Fibroblast of skin of abdomen (primary cell): ENCODE data around the gene SF1.

Source experiments
- DNase-seq: peaks from one replicate; pipeline ENCODE4 v3.0.0-alpha.2; 2013

Gene SF1

DNA sequence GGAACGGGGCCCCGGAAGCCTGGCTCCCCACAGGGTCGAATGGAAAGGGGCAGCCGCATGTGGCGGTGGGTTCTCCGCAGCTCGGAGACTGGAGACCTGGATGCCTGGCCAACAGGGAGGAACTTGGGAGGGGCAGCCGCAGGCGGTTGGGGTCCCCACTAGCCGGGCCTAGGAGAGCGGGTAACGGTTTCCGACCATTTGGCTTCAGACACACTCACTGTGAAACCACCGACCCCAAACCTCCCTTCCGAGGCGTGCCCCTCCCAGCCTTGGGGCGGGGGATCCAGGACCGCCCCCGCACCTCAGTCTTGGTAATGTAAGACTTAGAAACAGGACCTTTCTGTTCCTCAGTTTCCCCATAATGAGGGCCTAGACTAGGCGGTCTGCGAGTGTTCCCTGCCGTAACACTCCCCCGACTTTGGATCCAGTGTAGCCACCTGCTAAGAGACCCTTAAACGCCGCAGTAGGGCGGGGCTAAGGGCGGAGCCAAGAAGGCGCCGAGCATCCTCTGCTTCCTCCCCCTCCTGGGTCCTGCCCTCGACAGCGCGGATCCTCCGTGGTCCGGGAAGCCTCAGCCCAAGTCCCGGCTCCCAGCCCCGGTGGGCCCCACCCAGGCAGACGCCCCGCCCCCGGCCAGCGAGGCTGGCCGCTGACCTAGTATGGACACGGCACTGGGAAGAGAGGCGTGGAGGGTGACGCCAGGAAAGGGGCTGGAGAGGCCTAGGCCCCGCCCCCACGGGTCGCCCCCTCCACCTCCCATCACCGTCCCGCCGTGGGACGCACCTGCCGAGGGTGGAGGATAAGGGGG is 32.6 kb downstream of the SF1 start:
- no peak for DNase-seq

DNA sequence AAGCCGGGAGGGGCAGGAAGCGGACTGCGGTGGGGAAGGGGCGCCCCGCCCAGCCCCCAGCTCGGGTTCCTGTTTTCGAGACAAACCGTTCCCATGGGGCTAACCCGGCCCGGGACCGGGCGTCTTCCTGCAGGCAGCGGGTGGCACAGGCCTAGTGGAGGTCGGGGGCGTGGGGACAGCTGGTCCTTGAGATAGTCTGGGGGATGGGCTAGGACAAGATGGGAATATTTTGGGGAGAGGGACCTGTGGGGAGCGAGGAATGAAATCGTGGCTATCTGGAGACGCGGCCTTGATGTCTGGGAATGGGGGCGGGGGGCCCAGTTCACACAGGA is 33.2 kb downstream of the SF1 start:
- DNase-seq = no peak

- DNase-seq = no peak
Observed at GRCh38 chr11:64744544-64745188, 33.7 kb downstream of the SF1 start.

GRCh38 chr11:64743591-64744543 is 34.5 kb downstream of the SF1 start, which contains the start of gene RASGRP2:
Gene RASGRP2, minus strand, starts transcription at chr11:64744142. Its CDS starts 1,276 bp downstream, at chr11:64742866.
- DNase-seq = no peak

GRCh38 chr11:64742889-64743590 is 35.3 kb downstream of the SF1 start:
- no peak for DNase-seq

DNA sequence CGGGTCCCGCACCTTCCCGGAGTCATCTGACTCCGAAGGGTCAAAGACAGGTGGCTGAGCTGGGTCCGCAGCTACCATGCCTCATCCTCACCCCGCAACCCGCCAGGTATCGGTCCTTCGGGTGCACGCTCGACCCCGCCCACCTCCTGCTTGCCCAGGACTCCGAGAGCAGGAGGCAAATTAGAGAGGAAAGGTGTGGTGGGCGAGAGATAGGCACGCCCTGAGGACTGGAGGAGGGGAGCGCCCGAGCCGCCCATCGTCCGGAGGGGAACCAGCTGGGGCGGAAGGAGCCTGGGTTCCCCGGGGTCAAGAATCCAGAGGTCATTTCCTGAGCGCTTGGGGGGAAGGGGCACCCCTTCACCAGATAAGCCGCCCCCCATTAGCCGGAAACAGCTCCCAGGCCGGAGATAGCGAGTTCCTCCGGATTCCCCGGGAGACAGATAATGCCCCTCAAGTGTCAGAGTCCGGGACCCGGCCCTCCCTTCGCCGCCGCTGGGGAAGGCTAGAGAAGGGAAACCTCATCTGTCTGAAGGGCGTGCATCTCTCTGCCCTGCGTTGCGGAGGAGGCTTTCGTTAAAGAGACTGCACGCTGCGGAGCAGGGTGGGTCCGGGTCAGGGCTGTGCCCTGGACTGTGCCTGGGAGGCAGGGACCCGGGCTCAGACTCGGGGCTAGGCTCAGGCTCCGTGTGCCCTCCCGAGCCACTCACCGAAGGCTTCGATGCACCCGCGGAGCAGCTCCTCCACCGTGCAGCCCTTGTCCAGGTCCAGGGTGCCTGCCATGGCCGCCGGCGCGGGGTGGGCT is 36.1 kb downstream of the SF1 start:
- DNase-seq = no peak

DNA sequence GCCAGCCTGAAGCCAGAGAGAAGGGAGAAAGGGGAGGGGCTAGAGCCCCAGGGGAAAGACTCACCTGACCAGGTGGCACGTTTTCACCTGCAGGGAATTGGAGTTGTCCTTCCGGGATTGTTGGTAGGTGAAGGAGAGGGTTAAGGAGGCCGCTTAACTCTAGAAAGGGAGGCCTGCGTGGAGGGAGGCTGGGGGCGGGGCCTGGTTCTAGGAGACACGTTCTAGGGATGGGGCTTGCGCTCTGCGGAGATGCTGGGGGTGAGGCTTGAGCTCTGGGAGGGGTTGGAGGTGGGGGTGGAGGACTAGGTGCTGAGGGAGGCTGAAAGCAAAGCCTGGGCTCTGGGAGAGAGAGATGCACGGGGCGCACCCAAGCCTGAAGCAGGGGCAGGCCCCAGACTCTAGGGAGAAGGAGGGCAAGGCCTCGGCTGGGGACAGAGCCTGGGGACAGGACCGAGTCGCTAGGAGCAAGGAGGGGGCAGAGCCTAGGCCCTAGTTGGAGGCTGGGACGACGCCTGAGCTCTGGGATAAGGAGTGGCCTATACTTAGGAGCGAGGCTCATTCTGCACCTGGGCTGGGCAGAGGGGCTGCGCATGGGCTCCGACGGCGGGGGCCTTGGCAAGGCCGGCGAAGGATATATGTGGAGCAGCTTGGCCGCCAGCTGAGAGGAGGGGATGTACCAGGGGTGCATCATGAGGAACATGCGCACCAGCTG is 36.8 kb downstream of the SF1 start:
- DNase-seq = no peak

DNA sequence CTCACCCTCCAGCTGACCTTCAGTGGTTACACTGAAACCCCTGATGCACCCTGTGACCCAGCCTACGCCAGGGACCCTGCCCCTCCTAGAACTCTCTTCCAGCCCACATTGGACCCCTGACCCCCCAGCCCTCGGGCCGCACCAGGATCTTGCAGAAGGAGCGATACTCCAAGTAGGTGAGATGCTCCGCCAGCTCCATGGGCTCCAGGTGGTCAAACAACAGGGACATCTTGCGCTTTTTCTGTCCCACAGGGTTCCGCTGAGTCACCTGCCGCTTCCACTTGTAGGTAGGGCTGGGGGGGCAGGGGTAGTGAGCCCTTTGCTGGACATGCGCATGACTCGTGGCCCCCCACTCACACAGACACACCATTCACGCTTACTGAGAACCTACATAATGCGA is 38.5 kb downstream of the SF1 start:
- DNase-seq = no peak

- no peak for DNase-seq
Observed at GRCh38 chr11:64736654-64737053, 41.7 kb downstream of the SF1 start.

- DNase-seq = no peak
Observed at GRCh38 chr11:64735725-64736259, 42.5 kb downstream of the SF1 start.

DNA sequence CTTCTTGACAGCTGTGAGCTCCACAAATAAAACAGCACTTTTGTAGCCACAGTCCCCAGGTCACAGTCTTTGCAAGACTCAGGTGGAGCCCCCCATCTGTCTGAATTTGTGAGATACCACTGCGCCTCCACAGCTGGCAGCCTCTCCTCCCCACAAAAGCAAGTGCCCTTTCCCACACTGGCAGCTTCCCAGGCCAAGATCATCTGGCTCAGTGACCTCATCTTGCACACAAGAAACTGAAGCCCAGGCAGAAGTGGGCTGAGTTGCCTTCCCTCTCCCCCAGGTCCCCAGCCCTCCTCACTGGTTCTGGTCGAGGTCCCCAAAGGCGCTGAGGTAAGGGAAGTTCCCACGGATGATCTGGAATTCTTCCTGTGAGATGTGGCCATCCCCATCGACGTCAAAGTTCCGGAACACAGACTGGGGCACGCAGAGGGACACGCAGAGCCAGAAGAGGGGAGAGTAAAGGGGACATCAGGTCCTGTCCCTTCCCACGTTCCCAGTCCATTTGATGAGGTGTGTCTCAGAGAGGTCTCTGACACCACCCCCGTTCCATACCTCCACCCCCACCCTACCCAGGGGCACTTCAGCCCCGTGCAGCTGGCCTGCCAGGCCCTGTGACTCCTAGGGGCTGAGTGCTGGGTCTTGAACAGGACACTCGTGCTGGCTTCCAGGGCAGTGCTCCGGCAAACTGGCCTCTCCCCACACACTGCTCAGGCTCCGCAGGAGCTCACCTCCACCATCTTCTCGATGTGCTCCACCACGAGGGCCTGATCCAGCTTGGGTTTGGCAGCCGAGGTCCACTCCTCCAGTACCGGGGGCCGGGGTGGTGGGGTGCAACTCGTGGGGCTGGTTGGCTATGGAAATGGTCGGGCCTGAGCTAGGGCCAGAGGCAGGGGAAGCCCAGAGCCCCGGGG is 43.3 kb downstream of the SF1 start:
- no peak for DNase-seq

- no peak for DNase-seq
Observed at GRCh38 chr11:64731601-64732000, 46.7 kb downstream of the SF1 start.

DNA sequence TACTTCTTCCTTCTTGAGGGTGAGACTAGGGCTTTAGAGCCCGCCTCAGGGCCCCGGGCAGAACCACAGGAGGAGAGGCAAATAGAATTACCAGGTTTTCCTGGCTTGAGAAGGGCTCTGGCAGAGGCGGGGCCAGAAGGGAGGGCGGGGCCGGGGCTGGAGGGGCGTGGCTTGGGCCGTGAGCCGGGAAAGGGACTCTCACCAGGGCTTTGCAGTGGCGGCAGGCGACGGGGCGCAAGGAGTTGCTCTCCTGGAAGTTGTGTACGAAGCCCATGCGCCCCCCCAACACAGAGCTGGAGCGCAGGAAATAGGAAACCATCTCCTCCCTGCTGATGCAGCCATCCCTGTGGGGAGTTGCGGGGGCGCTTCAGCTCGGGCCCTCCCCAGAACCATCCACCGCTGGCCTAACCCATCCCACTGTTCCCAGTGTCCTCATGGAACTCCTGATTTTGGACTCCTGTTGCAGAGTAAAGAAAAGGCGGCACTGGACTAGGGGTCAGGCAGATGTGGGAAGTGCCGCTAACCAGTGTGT is 48.4 kb downstream of the SF1 start:
- DNase-seq = no peak

- no peak for DNase-seq
Observed at GRCh38 chr11:64728757-64729365, 49.5 kb downstream of the SF1 start.

- DNase-seq = no peak
Observed at GRCh38 chr11:64726867-64727530, 51.3 kb downstream of the SF1 start.

GRCh38 chr11:64726211-64726641 is 52.1 kb downstream of the SF1 start:
- no peak for DNase-seq

GRCh38 chr11:64724863-64725532 is 53.3 kb downstream of the SF1 start:
- DNase-seq = no peak
